ENCODE data around the gene PACRG.
"Not testable (repeated sequence)": the region's sequence is repeated elsewhere in the genome, so short reads cannot be mapped to it uniquely, and the experiment has no call there.

PACRG gene

DNA sequence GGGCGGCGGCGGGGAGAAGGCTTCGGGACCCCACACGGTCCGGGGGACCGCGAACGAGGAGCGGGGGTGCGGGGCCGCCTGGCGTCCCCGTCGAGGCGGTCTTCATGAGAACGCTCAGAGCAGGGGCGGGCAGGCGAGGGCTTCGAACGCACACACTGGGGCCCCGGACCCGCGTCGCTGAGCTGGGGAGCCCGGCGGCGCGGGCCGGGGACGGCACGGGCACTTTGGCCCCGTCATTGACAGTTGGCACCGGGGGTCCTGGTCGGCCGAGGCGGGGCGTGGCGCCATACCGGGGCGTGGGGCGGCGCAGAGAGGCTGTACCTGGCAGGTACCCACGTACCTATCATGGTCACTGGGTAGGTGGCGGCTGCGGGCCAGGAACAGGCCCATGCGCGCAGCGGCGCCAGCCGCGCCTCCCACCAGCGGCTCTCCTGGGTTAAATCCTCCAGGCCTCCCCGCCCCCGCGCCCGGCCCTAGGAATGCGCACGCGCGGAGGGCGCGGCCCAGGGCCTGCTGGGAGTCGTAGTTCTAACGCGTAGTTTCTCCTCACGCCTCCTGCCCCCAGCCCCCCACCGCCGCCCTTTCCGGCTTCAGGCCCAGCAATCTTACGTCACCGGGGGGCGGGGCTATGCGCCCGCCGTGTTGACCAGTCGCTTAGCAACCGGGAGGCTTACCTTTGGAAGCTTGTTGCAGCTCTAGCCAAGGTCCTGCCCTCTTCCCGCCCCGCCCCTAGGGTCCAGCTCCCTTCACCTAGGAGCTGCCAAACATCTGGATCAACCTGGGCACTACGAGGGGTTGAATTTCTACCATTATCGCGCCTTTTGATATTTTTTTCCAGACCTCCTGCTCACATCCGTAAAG is at the start of gene PACRG, which contains the start of gene PRKN:
TSS of gene PACRG (plus strand) at position 653 of the 861 bp plus-strand sequence.
TSS of gene PRKN (minus strand) at position 445 of the 861 bp plus-strand sequence.
- peak; percentile 100 for DNase-seq (ENCODE audit: low spot score)

DNA sequence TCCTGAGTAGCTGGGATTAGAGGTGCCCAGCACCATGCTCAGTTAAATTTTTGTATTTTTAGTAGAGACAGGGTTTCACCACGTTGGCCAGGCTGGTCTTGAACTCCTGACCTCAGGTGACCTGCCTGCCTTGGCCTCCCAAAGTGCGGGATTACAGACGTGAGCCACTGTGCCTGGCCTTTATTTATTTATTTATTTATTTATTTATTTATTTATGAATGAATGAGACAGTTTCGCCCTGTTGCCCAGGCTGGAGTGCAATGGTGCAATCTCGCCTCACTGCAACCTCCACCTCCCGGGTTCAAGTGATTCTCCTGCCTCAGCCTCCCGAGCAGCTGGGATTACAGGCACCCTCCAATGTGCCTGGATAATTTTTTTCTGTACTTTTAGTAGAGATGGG is 48.9 kb upstream of the PACRG start:
- not testable (repeated sequence) for DNase-seq (ENCODE audit: low spot score)

DNA sequence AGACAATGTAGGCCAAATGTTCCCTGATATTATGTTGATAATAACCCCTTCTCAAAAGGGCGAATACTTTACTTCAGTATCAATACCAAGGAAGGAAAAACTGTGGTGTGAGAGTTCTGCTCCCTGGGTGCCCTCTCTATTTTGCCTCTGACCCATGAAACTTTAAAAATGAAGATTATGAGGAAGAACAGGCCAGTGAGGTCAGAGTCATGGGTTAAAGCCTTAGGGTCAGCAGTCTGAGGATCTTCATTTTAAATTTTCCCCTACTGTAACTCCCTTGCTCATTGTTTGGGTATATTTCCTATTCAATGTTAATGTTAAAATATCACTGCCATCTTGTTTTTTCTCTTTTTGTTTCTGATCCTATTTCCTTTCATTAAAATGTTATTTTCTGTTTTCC is 48.1 kb upstream of the PACRG start:
- DNase-seq (ENCODE audit: low spot score): no peak

DNA sequence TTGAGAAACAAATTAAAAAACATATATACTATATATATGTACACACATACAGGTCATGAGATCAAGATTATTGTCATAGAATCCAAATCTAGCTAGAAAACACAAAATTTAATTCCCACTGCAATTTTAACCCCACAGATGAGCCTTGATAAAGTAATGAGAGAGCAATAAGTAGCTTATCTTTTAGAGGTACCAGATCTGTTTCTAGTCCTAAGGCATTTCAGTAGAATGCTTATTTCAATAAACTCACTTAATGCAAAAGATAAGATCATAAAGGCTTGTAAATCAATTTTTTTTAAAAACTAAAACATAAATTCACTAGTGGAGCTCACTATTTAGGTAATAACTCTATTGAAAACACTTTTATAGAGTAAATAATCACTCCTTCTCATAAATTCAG is 47.4 kb upstream of the PACRG start:
- DNase-seq (ENCODE audit: low spot score): no peak

DNA sequence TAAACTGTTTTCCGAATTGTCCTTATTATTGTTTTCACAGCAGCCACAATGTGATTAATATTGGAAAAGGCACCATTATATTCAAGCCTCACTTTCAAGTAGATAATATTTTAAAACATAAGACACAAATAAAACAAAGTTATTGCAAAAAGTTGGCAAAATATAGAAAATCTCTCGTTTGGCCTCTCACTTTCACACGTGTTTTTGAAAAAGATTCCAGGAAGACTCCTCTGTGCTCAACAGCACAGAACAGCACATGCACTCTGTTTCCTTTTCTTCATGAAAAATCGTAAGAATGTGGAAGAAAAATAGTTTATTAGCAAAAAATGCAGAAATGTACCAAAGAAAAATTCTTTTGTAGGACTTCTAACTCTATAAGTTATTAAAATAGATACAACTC is 46.9 kb upstream of the PACRG start:
- DNase-seq (ENCODE audit: low spot score): no peak

DNA sequence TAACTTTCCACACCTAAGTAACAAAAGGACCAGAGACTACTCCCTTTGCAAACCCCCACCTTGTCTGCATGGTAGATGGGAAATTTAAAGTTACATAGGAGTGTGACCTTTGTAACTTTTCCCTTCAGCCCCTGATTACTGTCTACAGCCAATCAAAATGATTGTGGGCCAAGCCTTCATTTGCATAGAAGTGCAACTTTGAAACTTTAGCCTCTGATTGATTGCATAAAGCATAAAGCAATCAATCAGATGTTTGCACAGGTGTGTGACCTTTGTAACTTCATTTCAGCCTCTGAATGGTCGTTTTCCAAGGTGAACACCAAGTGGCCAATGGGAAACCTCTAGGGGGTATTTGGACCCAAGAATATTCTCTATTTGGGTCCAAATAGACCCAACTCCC is 46.3 kb upstream of the PACRG start:
- no peak for DNase-seq (ENCODE audit: low spot score)

DNA sequence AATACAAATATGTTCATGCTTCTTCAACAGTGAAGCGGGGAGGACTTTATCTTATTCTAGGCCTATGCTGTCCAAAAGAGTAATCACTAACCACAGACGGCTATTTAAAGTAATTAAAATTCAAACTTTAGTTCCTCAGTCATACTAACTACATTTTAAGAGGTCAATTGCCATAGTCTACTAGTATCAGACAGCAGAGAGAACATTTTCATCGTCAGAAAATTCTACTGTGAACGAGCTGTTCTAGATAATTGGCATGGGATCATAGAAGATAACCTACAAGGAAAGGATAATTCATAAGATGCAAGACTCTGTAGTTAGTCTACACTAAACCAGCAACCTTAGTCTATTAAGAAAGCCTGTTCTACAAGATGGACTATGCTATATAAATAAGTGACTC is 44.6 kb upstream of the PACRG start:
- DNase-seq (ENCODE audit: low spot score): no peak

DNA sequence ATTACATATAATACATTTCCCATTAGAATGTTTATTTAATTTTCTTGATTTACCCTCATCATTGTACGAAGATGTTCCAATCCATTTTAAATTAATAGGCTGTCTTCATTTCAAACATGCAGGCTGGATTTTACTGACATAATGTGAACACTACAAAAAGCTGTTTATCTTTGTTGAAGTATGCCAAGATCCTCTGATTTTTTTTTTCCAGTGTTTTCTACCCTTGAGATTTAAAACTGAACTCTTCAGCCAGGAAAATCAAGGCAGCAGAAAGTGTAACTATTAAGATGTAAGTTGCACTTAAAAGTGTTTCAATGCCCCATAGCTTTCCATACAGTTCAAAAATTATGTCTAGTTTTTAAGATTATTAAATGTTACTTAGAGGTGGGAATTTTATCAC is 43.7 kb upstream of the PACRG start:
- no peak for DNase-seq (ENCODE audit: low spot score)

DNA sequence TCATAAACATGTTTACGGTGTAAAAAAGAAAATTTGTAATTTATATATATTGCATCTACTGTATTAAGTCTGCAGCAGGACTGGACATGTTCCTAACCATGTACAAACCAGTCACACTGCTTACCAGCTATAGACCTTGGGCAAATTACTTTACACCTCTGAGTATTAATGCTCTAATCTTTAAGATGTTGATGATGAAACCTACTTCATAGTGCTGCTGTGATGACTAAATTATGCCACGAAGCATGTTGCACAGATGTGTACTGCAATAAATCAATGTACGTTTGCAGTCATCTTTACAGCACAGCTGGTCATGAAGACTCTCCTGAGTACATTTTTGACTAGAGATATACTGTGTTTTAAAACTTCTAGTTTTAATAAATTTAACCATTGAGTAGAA is 42.8 kb upstream of the PACRG start:
- DNase-seq (ENCODE audit: low spot score): no peak

DNA sequence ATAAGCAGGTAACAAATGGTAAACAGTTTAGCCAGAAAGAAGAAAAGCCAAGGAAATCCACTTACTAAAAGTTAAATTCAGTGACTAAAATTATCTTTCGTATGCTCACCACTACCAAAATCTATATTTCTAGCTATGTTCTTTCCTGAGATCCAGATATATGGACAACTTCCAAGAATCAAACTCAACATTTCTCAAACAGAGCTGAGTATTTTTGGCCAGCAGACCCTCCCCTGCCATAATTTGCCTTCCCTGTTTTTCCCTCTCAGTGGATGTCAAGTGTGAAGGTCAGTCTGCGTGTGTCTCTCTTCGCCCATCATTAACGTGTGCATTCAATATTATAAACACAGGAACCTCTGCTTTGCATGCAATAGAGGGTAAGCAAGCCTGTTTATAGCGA is 42.2 kb upstream of the PACRG start:
- DNase-seq (ENCODE audit: low spot score): no peak

DNA sequence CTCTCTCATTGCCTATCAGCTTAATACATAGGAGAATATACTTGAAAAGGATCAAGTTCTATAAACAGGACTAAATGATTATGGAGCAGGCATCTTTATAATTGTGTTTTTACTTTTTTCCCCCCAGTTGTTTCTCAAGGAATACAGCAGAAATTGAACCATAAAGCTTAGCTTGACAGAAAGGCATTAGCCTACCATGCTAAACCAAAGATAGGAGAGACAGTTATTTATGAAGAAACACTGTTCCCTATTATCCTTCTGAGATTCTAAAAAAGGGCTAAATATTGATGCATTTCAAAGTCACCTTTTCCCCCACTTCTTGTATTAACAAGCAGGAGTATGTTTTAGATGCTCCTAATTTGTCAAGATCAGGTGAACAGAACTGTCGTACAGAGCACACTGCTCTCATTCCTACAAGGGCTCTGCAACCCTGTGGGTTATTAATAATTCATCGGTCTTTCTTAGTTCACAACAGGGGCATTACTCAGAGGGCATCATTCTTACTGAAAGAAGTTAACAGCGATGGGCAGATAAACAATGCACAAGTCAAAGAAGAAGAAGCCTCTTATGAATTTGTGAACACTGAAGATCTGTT is 38.9 kb upstream of the PACRG start:
- no peak for DNase-seq (ENCODE audit: low spot score)

DNA sequence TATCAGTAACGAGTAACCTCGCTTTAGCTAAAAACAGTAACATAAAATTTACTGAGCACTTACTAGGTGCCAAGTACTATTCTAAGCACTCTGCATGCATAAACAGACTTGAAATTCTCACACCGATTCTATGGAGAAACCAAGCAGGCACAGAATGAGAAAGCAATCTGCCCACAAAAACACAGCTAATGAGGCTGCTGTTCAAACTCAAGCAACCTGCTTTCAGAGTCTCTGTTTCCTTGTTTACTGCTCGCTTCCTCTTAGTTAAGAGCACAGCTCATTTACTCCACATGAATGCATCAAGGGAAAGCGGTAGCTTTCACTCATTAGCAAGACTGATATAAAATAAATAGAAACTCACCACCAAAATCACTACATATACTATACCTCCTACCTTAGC is 37.6 kb upstream of the PACRG start:
- DNase-seq (ENCODE audit: low spot score): no peak

DNA sequence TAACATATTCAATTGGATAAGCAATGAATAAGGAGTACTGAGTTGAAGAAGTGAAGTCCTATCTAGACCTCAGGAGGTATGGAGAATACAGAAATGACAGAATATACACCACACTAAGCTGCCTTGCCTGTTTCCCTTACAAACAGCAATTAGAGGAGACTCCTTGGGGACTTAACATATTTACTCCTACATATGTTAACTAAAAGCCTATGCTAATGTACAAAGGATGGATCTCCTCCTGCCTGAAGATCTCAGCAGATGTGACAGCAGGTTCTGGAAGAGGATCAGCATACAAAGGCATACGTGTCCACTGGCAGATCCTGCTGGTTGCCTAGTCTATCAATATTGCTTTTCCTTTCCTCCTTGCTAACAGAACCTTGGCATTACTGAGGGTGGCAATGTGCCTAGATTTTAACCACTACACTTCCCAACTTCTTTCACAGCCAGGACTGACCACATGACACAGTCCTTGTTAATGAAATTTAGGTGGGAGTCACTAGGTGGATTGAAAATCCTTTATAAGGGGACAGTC is 29.8 kb upstream of the PACRG start:
- DNase-seq (ENCODE audit: low spot score): no peak

DNA sequence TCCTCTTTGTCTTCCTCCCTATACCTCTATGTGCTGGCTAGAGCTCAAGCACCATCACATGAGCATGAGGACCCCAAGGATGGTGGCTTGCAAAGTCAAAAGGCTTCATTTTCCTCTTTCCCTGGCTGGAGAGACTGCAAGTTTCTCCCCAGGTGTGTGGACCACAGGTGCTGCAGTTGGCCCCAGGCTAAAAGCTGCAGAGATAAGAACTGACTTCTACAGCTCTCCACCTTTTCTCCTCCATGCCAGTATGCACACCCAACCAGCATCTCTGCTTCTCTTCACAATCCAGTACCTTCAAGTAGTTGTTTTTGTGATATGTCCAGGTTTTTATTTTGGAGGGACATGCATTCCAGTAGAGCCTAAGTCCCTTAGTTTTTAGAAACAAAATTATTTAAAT is 29.3 kb upstream of the PACRG start:
- DNase-seq (ENCODE audit: low spot score): no peak

DNA sequence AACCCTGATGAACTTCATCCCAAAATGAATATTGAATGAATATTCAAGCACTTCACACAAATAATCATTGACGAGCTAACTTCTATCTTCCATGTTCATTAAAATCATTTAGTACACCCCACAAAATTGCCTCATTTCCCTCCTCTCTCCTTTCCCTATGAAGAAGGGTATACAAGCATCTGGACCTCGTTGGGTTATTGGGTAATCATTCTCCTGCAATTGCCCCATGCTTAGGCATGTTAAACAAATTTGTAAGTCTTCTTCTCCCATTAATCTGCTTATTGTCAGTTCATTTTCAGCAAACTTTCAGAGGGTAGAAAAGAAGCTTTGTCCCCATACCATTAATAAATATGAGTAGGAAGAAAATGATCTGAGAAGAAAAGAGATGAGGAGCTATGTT is 27.8 kb upstream of the PACRG start:
- no peak for DNase-seq (ENCODE audit: low spot score)

DNA sequence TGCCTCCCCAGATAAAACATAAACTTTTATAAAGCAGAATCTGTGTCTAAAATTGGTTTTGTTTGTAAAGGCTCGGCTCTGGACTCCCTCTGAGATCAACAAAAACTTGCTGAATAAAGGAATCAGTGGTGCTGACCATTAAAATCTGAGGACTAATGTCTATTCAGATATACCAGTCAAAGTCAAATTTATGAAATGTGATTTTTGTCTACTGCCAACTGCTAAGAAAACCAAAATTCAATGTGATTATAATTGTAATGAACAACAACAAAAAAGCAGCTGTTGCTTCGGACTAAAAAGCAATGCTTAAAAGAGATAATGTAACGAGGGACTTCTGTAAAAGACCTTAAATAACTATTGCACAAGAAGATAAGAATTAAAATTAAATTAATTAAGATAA is 26.8 kb upstream of the PACRG start:
- DNase-seq (ENCODE audit: low spot score): no peak

DNA sequence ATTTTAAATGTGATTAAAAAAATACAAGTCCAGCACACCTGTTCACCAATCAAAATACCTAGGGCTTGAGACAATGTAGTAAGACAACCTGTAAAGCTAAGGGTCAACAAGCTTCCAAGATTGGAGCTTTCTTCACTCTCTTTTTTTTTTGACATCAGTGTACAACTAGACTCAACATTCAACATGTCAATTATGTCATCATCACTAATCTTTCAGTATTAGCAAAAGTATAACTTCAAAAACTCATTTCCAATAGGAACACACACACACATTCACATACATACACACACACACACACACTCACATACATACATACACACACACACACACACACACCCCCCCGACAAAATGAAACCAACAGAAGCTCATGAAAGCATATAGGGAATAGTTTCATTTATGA is 26.2 kb upstream of the PACRG start:
- DNase-seq (ENCODE audit: low spot score): no peak

DNA sequence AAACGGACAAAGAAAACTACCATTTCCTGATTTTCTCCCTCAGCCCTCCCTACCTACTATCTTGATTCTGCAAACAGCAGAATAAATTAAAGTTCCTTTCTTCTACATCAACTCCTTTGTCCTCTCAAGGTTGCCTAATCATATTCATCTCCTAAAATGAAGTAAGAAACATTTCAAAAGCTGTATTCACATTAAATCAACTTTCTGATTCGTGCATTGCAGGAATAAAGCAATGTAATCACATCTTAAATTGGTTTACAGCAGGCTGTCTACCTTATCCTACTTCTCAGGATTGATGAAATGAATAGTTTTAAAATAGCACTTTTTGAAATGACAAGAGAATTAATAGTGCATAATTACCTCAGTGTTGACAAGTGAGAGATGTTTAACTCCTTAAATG is 25.3 kb upstream of the PACRG start:
- DNase-seq (ENCODE audit: low spot score): no peak

DNA sequence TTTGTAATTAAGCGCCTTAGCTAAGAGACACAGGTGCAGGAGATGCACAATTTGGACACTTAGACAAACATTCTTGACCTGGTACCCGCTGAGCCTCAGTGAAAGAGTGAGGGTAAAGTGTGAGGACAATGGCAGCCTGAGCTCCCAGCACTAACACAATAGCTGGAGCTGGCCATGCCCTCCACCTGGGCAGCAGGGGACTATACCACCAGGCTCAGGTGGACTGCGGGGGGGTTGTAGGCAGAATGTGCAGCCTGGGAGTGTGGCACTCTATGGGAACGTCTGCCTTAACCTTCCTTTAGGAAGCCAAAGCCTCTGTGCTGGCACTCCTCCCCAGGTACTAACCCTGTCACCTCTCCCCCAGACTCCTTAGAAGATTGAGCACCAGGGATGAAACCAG is 23.8 kb upstream of the PACRG start:
- DNase-seq (ENCODE audit: low spot score): no peak

DNA sequence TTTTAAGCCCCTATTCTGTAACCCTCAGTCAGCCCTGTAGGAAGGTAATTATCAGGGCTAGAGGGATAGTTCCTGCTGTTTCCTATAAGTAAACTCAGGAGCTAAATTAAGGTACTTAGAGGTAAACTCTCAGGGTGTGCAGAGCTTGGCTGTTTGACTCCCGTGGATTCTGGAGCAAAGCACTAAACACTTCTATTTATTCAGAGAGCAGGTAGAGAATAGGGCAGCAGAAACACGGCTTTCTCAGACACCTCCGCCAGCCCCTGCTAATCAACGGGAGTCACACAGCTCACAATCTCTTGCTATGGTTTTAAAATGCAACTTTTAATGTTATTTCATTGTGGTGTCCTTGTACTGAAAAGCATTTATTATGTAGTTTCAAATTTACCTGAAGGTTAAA is 22.0 kb upstream of the PACRG start:
- DNase-seq (ENCODE audit: low spot score): no peak

DNA sequence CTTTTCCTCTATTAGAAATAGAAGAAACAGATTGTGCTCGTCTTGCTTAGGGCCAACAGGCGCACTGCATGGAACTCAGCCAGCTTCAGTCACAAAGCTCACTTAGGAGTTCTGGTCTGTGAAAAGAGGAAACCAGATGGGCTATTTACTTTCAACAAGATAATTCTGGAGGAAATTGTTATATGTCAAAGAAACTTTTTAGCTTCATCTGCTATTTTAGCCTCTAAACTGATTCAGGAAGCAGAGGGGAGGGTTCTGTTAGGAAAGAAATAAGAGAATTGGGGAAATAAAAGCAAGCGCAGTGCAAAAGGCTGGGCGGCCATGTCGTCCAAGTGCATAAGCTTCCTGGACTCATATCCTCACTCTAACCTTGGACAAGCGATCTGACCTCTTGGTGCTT is 21.5 kb upstream of the PACRG start:
- DNase-seq (ENCODE audit: low spot score): peak; percentile 22

DNA sequence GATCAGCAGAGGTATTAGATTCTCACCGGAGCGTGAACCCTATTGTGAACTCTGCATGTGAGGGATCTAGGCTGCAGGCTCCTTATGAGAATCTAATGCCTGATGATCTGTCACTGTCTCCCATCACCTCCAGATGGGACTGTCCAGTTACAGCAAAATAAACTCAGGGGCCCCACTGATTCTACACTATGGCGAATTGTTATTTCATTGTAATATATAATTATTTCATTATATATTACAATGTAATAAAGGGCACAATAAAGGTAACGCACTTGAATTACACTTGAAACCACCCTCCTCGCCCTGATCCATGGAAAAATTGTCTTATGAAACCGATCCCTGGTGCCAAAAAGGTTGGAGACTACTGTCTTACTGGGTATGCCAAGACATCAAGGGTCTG is 18.8 kb upstream of the PACRG start:
- DNase-seq (ENCODE audit: low spot score): no peak

DNA sequence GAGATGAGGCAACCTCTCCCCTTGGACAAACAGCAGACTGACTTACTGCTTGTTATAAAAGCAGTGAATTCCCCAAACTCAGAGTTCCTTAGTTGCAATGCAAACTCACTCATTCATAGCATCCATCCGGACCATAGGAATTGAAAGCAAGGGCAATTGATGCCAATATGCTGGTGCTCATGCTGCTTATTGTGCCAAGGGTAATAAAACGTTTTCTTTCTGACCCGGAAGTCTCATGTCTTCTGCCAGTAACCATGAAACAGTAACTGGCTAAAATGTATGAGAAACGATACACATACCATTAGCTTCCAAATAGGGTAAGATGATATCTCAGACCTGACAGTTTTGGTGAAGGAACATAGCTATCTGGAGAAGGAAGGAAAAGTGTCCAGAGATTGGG is 18.3 kb upstream of the PACRG start:
- DNase-seq (ENCODE audit: low spot score): no peak

DNA sequence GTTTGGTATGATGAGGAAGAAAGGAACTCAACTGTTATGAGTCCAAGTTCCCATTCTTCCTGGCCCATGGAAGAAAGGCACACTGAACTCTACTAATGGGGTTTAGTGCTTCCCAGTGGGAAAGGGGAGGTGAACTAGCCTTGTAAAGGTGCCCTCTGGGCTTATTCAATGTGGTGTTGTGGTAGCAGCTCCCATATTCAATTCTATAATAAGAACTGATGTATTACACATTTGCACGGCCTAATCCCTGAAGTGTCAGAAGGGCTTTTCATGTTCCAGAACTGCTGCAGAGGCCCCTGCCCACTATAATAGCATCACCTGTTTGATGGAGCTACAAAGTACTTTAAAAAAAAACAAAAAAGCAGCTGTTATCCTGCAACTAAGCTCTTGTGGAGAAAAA is 17.4 kb upstream of the PACRG start:
- no peak for DNase-seq (ENCODE audit: low spot score)
